ENCODE measurements around the gene KCNT1. TPM values are rescaled to one million over a fixed set of nuclear protein-coding genes. Genes with fewer than 3 reads are reported as not detected.

KCNT1 gene
- total RNA-seq, 2 experiments from 2014 or later = 0.11 to 0.22 TPM

DNA sequence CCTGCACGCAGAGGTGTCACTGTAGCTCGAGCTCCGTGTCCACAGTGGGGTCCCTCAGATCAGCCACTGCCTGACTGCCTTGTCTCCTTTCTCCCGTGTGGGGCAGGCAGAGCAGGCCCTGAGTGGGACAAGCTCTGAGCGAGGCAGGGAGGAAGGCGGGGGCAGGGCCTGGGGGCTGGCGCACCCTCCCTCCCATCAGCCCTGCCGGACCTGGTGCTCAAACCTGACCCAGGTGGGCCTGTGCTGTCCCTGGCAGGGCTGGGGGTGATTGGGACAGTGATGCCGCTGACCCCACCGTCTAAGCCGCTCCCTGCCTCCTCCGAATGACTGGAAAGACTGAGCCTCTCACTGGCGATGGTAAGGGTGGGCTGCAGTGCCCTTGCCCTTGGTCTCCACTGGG, 60.9 kb downstream of the KCNT1 start:
- intact Hi-C loops (cut with DNase I, micrococcal nuclease) = no loop called here
- Histone ChIP-seq H3K27me3 (ENCODE audit: control insufficient read depth in 1 of 2, insufficient read depth in 2 of 2, low read length in 2 of 2) (no peaks in the 10 kb centered on the region), H3K4me1 (ENCODE audit: insufficient read depth, low read length) (no peaks in the 10 kb centered on the region), H3K36me3 (ENCODE audit: insufficient read depth, low read length) (no peaks in the 10 kb centered on the region), H3K9me3 (ENCODE audit: control insufficient read depth in 1 of 2, insufficient read depth in 1 of 2, low read length in 2 of 2) (peaks cover 18 to 46% of the 10 kb centered on the region in 2 experiments), H3K27ac (ENCODE audit: low read depth in 1 of 2, low read length in 2 of 2) (no peak overlapping the region), H3K4me3 (ENCODE audit: low read length) (no peak overlapping the region)
- TF ChIP-seq, protein P1, sequence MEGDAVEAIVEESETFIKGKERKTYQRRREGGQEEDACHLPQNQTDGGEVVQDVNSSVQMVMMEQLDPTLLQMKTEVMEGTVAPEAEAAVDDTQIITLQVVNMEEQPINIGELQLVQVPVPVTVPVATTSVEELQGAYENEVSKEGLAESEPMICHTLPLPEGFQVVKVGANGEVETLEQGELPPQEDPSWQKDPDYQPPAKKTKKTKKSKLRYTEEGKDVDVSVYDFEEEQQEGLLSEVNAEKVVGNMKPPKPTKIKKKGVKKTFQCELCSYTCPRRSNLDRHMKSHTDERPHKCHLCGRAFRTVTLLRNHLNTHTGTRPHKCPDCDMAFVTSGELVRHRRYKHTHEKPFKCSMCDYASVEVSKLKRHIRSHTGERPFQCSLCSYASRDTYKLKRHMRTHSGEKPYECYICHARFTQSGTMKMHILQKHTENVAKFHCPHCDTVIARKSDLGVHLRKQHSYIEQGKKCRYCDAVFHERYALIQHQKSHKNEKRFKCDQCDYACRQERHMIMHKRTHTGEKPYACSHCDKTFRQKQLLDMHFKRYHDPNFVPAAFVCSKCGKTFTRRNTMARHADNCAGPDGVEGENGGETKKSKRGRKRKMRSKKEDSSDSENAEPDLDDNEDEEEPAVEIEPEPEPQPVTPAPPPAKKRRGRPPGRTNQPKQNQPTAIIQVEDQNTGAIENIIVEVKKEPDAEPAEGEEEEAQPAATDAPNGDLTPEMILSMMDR (IDR thresholded peaks at IDR 0.05) = no peak
- Mint-ChIP-seq H3K4me3 (no peak overlapping the region), H3K9me3 (no peaks in the 10 kb centered on the region), H3K27ac (no peak overlapping the region), H3K27me3 (no peaks in the 10 kb centered on the region), H3K4me1 (ENCODE audit: low read depth) (no peaks in the 10 kb centered on the region), H3K36me3 (ENCODE audit: low read depth) (no peaks in the 10 kb centered on the region)
- CTCF ChIA-PET = no interaction called here
- DNase-seq = no peak
- no peak for ATAC-seq (ENCODE audit: poor library complexity)
- POLR2A ChIA-PET = no interaction called here

DNA sequence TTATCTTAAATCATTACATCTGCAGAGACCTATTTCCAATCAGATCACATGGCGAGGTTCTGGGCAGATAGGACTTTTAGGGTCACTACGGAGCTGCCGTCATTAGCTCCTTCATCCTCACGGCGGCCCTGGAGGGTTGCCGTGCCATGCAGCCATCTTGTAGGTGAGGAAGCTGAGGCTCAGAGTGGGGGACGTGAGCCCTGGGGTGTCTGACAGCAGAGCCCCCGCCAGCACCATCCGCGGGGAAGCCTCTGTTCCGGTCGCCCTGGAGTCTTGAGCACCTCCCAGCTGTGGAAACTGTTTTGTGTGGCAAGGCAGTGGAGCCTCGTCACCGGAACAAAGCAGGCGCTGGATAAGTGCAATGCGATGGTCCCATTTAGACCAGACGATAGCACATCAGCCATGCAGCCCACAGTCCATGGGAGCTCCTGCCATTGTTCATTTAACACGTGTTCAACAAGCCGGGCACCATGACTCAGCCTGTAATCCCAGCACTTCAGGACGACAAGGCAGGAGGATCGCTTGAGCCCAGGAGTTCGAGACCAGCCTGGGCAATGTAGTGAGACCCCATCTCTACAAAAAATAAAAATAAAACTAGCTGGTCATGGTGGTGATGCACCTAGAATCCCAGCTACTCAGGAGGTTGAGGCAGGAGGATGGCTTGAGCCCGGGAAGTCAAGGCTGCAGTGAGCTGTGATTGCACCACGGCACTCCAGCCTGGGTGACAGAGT, 61.9 kb downstream of the KCNT1 start:
- H3K36me3 Mint-ChIP-seq (ENCODE audit: low read depth) = no peaks in the 10 kb centered on the region
- H3K27ac Mint-ChIP-seq = no peak overlapping the region
- CTCF ChIA-PET = no interaction called here
- ATAC-seq (ENCODE audit: poor library complexity) (no peak), DNase-seq (no peak)
- Histone ChIP-seq H3K4me1 (ENCODE audit: insufficient read depth, low read length) (no peaks in the 10 kb centered on the region), H3K9me3 (ENCODE audit: control insufficient read depth in 1 of 2, insufficient read depth in 1 of 2, low read length in 2 of 2) (peaks cover 18 to 42% of the 10 kb centered on the region in 2 experiments), H3K27ac (ENCODE audit: low read depth in 1 of 2, low read length in 2 of 2) (no peak overlapping the region), H3K27me3 (ENCODE audit: control insufficient read depth in 1 of 2, insufficient read depth in 2 of 2, low read length in 2 of 2) (no peaks in the 10 kb centered on the region), H3K4me3 (ENCODE audit: low read length) (no peak overlapping the region), H3K36me3 (ENCODE audit: insufficient read depth, low read length) (no peaks in the 10 kb centered on the region)
- no peak overlapping the region for H3K4me3 Mint-ChIP-seq
- POLR2A ChIA-PET = no interaction called here
- no peaks in the 10 kb centered on the region for H3K27me3 Mint-ChIP-seq
- no peaks in the 10 kb centered on the region for H3K9me3 Mint-ChIP-seq
- intact Hi-C loops (cut with DNase I, micrococcal nuclease) = no loop called here
- H3K4me1 Mint-ChIP-seq (ENCODE audit: low read depth) = no peaks in the 10 kb centered on the region
- TF ChIP-seq, protein P1 (IDR thresholded peaks at IDR 0.05) = no peak

DNA sequence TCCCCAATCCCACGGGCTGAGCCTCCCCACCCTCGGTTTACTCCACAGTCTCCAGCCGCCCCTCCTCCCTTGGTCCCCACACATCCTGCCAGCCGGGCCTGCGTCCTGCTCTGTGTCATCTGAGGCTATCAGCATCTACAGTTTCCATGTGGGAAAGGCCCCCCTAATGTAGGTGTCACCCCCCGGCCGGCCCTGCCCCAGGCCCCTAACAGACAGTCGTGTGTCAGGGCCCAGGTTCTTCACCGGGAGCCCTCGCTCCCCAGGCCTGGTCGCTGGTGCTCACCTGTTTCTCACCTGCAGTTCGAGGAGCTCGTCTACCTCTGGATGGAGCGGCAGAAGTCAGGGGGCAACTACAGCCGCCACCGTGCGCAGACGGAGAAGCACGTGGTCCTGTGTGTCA, 62.7 kb downstream of the KCNT1 start:
- CTCF ChIA-PET = no interaction called here
- H3K4me3 Mint-ChIP-seq = no peak overlapping the region

More for the DNA sequence above, 62.7 kb downstream of the KCNT1 start:
- Histone ChIP-seq H3K27ac (ENCODE audit: low read depth in 1 of 2, low read length in 2 of 2) (no peak overlapping the region), H3K36me3 (ENCODE audit: insufficient read depth, low read length) (no peaks in the 10 kb centered on the region), H3K4me1 (ENCODE audit: insufficient read depth, low read length) (no peaks in the 10 kb centered on the region), H3K4me3 (ENCODE audit: low read length) (no peak overlapping the region), H3K9me3 (ENCODE audit: control insufficient read depth in 1 of 2, insufficient read depth in 1 of 2, low read length in 2 of 2) (peaks cover 18 to 48% of the 10 kb centered on the region in 2 experiments), H3K27me3 (ENCODE audit: control insufficient read depth in 1 of 2, insufficient read depth in 2 of 2, low read length in 2 of 2) (no peaks in the 10 kb centered on the region)
- no peaks in the 10 kb centered on the region for H3K9me3 Mint-ChIP-seq
- no peak overlapping the region for H3K27ac Mint-ChIP-seq
- H3K27me3 Mint-ChIP-seq = no peaks in the 10 kb centered on the region
- POLR2A ChIA-PET = no interaction called here
- H3K4me1 Mint-ChIP-seq (ENCODE audit: low read depth) = no peaks in the 10 kb centered on the region
- intact Hi-C loops (cut with DNase I, micrococcal nuclease) = no loop called here
- DNase-seq (no peak), ATAC-seq (ENCODE audit: poor library complexity) (no peak)
- no peaks in the 10 kb centered on the region for H3K36me3 Mint-ChIP-seq (ENCODE audit: low read depth)
- TF ChIP-seq, protein P1 (IDR thresholded peaks at IDR 0.05) = no peak

Data from CD4-positive, alpha-beta T cell (primary cell).